OCI-LY1 (cell line): ENCODE results near the gene TERT.

Experiments
- H2AFZ ChIP-seq: fragments of 200-600 bp; sonication (generic), shearing (Covaris generic); 2 replicates; pipeline ENCODE4 v1.6.0; 2014; ENCODE audit warnings: antibody characterized with exemption, mild to moderate bottlenecking, low read length
- H3F3A ChIP-seq: fragments of 200-600 bp; sonication (generic), shearing (Covaris generic); 2 replicates; pipeline ENCODE4 v1.6.0; 2014; ENCODE audit warnings: mild to moderate bottlenecking, antibody characterized with exemption, low read length, moderate library complexity; ENCODE audit not compliant: insufficient read depth
- H3K27ac ChIP-seq: fragments of 200-600 bp; sonication (generic); 2 replicates; pipeline ENCODE4 v1.5.1; 2014; ENCODE audit warnings: low read length, mixed run types, mild to moderate bottlenecking, low read depth; ENCODE audit not compliant: poor library complexity, severe bottlenecking
- H3K27me3 ChIP-seq: fragments of 200-600 bp; sonication (generic); 2 replicates; pipeline ENCODE4 v1.6.0; 2014; ENCODE audit warnings: antibody characterized with exemption, mild to moderate bottlenecking, low read length, moderate library complexity; ENCODE audit not compliant: insufficient read depth
- H3K36me3 ChIP-seq: fragments of 200-600 bp; sonication (generic); 2 replicates; pipeline ENCODE4 v1.6.1; 2014; ENCODE audit warnings: mild to moderate bottlenecking, antibody characterized with exemption, low read length, moderate library complexity, mixed read lengths; ENCODE audit not compliant: insufficient read depth
- H3K4me1 ChIP-seq: fragments of 200-600 bp; sonication (generic); 2 replicates; pipeline ENCODE4 v1.5.1; 2014; ENCODE audit warnings: mild to moderate bottlenecking, low read length, moderate library complexity; ENCODE audit not compliant: insufficient read depth, severe bottlenecking
- H3K4me2 ChIP-seq: fragments of 200-600 bp; sonication (generic), shearing (Covaris generic); 2 replicates; pipeline ENCODE4 v1.6.1; 2014; ENCODE audit warnings: low read length
- H3K4me3 ChIP-seq: fragments of 200-600 bp; sonication (generic); 2 replicates; pipeline ENCODE4 v1.5.1; 2014; ENCODE audit warnings: low read length, low read depth, mild to moderate bottlenecking, mixed read lengths; ENCODE audit not compliant: poor library complexity, severe bottlenecking
- H3K79me2 ChIP-seq: fragments of 200-600 bp; shearing (Covaris generic); 2 replicates; pipeline ENCODE4 v1.6.1; 2016; ENCODE audit warnings: mixed run types, low read length, mixed read lengths; ENCODE audit not compliant: insufficient read depth
- H3K9ac ChIP-seq: fragments of 200-600 bp; sonication (generic), shearing (Covaris generic); 2 replicates; pipeline ENCODE4 v1.6.1; 2014; ENCODE audit warnings: mild to moderate bottlenecking, low read length, mixed read lengths
- H3K9me2 ChIP-seq: fragments of 200-600 bp; sonication (generic), shearing (Covaris generic); 2 replicates; pipeline ENCODE4 v1.6.1; 2014; ENCODE audit warnings: low read depth, mild to moderate bottlenecking, low read length, mixed read lengths
- H3K9me3 ChIP-seq: fragments of 200-600 bp; shearing (Covaris generic); 2 replicates; pipeline ENCODE4 v1.6.1; 2014; ENCODE audit warnings: low read length, mixed read lengths
- H4K20me1 ChIP-seq: fragments of 200-600 bp; sonication (generic), shearing (Covaris generic); 2 replicates; pipeline ENCODE4 v1.6.0; 2016; ENCODE audit warnings: mild to moderate bottlenecking, low read length; ENCODE audit not compliant: insufficient read depth
- EZH2 ChIP-seq: fragments of 200-600 bp; sonication (generic), shearing (Covaris generic); IDR thresholded peaks from 2 replicates; pipeline ENCODE4 v1.8.0; 2017; ENCODE audit warnings: borderline replicate concordance, mixed run types, mild to moderate bottlenecking, antibody characterized with exemption, low read length, moderate library complexity, mixed read lengths
- TF ChIP-seq, protein P1 (sequence below): fragments of 200-600 bp; sonication (generic), shearing (Covaris generic); IDR thresholded peaks from 2 replicates; pipeline ENCODE4 v1.5.1; 2017; ENCODE audit warnings: mild to moderate bottlenecking, antibody characterized with exemption, low read length, moderate library complexity, mixed read lengths

Gene TERT

DNA sequence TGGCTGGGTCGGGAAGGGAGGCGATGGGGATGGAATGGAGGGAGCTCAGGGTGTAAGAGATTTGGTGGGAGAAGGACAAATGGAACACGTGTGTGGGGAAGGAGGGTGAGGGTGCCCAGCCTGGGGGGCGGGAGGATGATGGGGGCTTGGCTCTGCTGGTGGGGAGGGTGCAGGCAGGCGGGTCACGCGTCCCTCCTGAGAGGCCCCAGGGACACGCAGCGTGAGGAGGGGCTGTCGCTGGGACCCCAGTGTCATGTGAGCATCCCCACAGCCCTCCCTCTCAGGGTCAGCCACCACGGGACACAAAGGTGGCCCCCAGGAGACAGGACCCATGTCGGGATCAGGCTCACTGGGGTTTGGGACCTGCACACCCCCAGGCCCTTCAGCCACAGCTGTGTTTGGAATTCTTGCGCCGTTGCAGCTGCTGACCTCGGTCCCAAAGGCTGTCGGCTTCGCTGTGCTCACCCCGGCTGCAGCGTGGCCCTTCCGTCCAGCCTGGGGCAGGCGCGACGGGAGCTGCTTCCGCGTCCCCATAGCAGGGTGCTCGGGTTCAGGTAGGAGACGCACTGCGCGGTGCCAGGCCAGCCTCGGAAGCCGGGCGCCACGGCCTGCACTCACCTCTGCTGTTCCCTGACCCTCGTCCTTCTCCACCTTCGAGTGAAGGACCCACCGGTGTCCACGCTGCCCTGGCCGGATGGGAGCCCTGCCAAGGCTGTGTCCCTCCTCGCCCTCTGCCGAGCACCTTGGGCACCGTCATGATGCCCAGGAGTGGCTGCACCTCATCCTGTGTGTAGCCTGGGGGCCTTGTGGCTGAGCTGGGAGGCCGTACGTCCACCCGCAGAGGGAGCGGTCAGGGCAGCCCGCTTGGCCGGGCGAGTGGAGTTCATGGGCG is 88.1 kb downstream of the TERT start:
- Histone ChIP-seq H4K20me1 (no peaks in the 10 kb centered on the region), H3K27ac (no peak overlapping the region), H3K4me2 (no peak overlapping the region), H3K9me3 (no peaks in the 10 kb centered on the region), H2AFZ (no peak overlapping the region), H3K9me2 (no peaks in the 10 kb centered on the region), H3K9ac (no peak overlapping the region), H3K36me3 (no peaks in the 10 kb centered on the region), H3K79me2 (no peaks in the 10 kb centered on the region), H3K27me3 (no peaks in the 10 kb centered on the region; the same call in 1 of the 2 replicates), H3F3A (no peaks in the 10 kb centered on the region), H3K4me1 (no peaks in the 10 kb centered on the region), H3K4me3 (no peak overlapping the region)
- TF ChIP-seq, protein P1, sequence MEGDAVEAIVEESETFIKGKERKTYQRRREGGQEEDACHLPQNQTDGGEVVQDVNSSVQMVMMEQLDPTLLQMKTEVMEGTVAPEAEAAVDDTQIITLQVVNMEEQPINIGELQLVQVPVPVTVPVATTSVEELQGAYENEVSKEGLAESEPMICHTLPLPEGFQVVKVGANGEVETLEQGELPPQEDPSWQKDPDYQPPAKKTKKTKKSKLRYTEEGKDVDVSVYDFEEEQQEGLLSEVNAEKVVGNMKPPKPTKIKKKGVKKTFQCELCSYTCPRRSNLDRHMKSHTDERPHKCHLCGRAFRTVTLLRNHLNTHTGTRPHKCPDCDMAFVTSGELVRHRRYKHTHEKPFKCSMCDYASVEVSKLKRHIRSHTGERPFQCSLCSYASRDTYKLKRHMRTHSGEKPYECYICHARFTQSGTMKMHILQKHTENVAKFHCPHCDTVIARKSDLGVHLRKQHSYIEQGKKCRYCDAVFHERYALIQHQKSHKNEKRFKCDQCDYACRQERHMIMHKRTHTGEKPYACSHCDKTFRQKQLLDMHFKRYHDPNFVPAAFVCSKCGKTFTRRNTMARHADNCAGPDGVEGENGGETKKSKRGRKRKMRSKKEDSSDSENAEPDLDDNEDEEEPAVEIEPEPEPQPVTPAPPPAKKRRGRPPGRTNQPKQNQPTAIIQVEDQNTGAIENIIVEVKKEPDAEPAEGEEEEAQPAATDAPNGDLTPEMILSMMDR: no peak
- TF ChIP-seq EZH2: no peak

GRCh38 chr5:1205255-1206180 is 89.3 kb downstream of the TERT start:
- H3K9ac ChIP-seq: no peak overlapping the region
- no peak overlapping the region for H2AFZ ChIP-seq
- no peaks in the 10 kb centered on the region for H3K9me3 ChIP-seq
- TF ChIP-seq, protein P1: no peak
- no peak for TF ChIP-seq EZH2
- H3K27me3 ChIP-seq: peaks cover 4% of the 10 kb centered on the region
- no peaks in the 10 kb centered on the region for H4K20me1 ChIP-seq
- no peaks in the 10 kb centered on the region for H3K36me3 ChIP-seq
- no peaks in the 10 kb centered on the region for H3K4me1 ChIP-seq
- no peak overlapping the region for H3K4me3 ChIP-seq
- no peak overlapping the region for H3K27ac ChIP-seq
- no peaks in the 10 kb centered on the region for H3K9me2 ChIP-seq
- no peaks in the 10 kb centered on the region for H3K79me2 ChIP-seq
- H3F3A ChIP-seq: no peaks in the 10 kb centered on the region
- H3K4me2 ChIP-seq: no peak overlapping the region

- Histone ChIP-seq H3F3A (no peaks in the 10 kb centered on the region), H3K4me3 (no peak overlapping the region), H3K4me2 (no peak overlapping the region), H3K9ac (no peak overlapping the region), H3K27ac (no peak overlapping the region), H3K27me3 (peaks cover 8% of the 10 kb centered on the region), H3K9me3 (no peaks in the 10 kb centered on the region), H3K4me1 (no peaks in the 10 kb centered on the region), H3K36me3 (no peaks in the 10 kb centered on the region), H3K79me2 (no peaks in the 10 kb centered on the region), H2AFZ (no peak overlapping the region), H3K9me2 (no peaks in the 10 kb centered on the region), H4K20me1 (no peaks in the 10 kb centered on the region)
- TF ChIP-seq, protein P1: no peak; the same call in 1 of the 2 replicates
- no peak for TF ChIP-seq EZH2
Measured at GRCh38 chr5:1204693-1205242, 90.1 kb downstream of the TERT start.
